Activated naive CD4-positive, alpha-beta T cell treated with anti-CD3 and anti-CD28 coated beads for 36 hours (primary cell): ENCODE measurements around the gene ENO1. TPM values are rescaled to one million over a fixed set of nuclear protein-coding genes. Genes with fewer than 3 reads are reported as not detected.
A peak's percentile ranks its signal among the peaks of the same experiment; 100 is the strongest.

Source experiments
- CTCF ChIA-PET: fragments of 350-600 bp; sonication (Branson Sonifier 250); formaldehyde crosslinking; loops from one replicate; lab custom pipeline; 2021; ENCODE audit warnings: antibody characterized with exemption; lab: Charles Lee
- DNase-seq: peaks from one replicate; pipeline ENCODE4 v3.0.0-alpha.2; 2020
- H3K27ac Mint-ChIP-seq: one replicate; pipeline ENCODE4 v1.8.0; 2021; ENCODE audit warnings: mild to moderate bottlenecking, mixed read lengths
- H3K27me3 Mint-ChIP-seq: one replicate; pipeline ENCODE4 v1.8.0; 2021; ENCODE audit warnings: low read depth, mixed read lengths
- H3K36me3 Mint-ChIP-seq: one replicate; pipeline ENCODE4 v1.8.0; 2021; ENCODE audit warnings: low read depth, mixed read lengths
- H3K4me1 Mint-ChIP-seq: one replicate; pipeline ENCODE4 v1.8.0; 2021; ENCODE audit warnings: low read depth, mixed read lengths
- H3K4me3 Mint-ChIP-seq: one replicate; pipeline ENCODE4 v1.8.0; 2021; ENCODE audit warnings: mild to moderate bottlenecking, moderate library complexity, mixed read lengths
- H3K9me3 Mint-ChIP-seq: one replicate; pipeline ENCODE4 v1.8.0; 2021; ENCODE audit warnings: mixed read lengths
- intact Hi-C: fragments of 100-400 bp; cut with micrococcal nuclease; formaldehyde crosslinking; loops from one replicate; pipeline ENCODE4 v1.15.1; 2023
- microRNA-seq: library from miRNA; unstranded; fragments of <30 nt; microRNA quantifications from one replicate; pipeline ENCODE4 v1.2.0, GENCODE V29; 2022; ENCODE audit warnings: borderline microRNAs expressed, borderline replicate concordance
- total RNA-seq, 2 experiments: library from RNA; stranded (reverse); gene quantifications; one replicate each; pipeline ENCODE4 v1.2.3, GENCODE V29; 2021

Gene ENO1
- total RNA-seq, 2 experiments from 2014 or later = 2,952 to 3,004 TPM

DNA sequence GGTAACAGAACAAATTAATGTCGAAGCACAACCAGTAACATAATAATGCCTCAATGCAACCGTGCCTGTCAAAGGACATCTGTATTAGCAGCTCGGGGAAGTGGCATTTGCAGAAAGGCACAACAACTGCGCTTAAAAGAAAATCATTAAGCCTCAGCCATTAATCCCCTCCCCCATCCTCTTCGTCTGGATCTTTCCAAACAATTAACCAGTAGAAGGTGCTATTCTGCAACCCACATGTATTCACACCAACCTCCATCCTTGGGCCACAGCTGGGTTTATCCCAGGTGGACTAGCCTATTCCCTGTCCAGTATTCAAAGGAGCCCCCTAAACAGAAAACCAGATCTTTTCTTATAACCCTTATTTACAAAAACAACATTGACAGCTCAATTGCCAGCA is 63.6 kb downstream of the ENO1 start:
- intact Hi-C loops = loop anchor here (5.0 to 10.0 kb wide), 5 partner anchors 157 to 1030 kb away; partner anchors contain the start of genes GPR157 and PER3
- H3K36me3 Mint-ChIP-seq = peaks cover 6% of the 10 kb centered on the region
- no peak for DNase-seq
- H3K4me1 Mint-ChIP-seq = peaks cover 50% of the 10 kb centered on the region
- no peaks in the 10 kb centered on the region for H3K27me3 Mint-ChIP-seq
- H3K9me3 Mint-ChIP-seq = no peaks in the 10 kb centered on the region
- CTCF ChIA-PET = interaction anchor here (0.6 to 1.9 kb wide), 4 partner anchors 32 to 240 kb away, joined by 3 to 10 read pairs (median 3); no protein-coding TSS in a partner anchor
- H3K27ac Mint-ChIP-seq = no peak overlapping the region
- peak overlapping the region; percentile 8 for H3K4me3 Mint-ChIP-seq

- Mint-ChIP-seq H3K4me1 (peaks cover 50% of the 10 kb centered on the region), H3K27me3 (no peaks in the 10 kb centered on the region), H3K9me3 (no peaks in the 10 kb centered on the region), H3K36me3 (peaks cover 6% of the 10 kb centered on the region), H3K27ac (no peak overlapping the region), H3K4me3 (no peak overlapping the region)
- intact Hi-C loops = loop anchor here (1.0 to 10.0 kb wide), 5 partner anchors 86 to 1029 kb away; partner anchors contain the start of genes GPR157 and PER3
- no peak for DNase-seq
- CTCF ChIA-PET = interaction anchor here (1.6 kb wide), 1 partner anchor 73 kb away, joined by 3 read pairs; no protein-coding TSS in a partner anchor
Observed at GRCh38 chr1:8813991-8814390, 64.5 kb downstream of the ENO1 start.

DNA sequence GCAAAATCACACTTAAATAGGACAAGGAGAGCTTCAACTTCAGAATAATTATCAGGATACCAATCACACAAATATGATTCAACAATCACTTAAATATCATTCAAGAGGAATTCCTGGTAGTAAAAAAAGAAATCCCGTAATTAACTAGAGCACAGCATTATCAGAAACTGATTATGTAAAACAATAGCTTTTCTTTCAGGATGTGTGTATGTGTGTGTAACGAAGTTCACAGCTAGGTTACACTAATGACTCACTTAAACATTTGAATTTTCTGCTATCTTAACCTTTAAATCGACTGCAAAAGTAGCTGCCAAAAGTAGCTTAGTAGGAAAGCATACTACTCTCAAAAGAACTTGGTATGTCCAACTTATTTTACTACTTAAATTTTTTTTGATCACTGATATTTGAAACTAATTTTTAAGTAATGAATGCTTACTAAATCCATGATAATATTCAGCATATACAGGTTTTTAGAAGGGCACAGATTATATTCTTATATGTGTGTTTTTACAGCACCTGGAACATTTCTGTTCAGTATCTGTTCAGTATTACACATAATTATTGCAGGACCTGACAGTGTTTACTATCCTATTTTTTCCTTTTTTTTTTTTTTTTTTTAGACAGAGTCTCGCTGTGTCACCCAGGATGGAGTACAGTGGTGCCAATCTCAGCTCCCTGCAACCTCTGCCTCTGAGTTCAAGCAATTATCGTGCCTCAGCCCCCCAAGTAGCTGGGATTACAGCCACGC is 65.3 kb downstream of the ENO1 start:
- no peak overlapping the region for H3K4me3 Mint-ChIP-seq
- peaks cover 46% of the 10 kb centered on the region for H3K4me1 Mint-ChIP-seq
- H3K9me3 Mint-ChIP-seq = no peaks in the 10 kb centered on the region
- DNase-seq = no peak
- intact Hi-C loops = loop anchor here (1.0 to 10.0 kb wide), 5 partner anchors 87 to 1028 kb away; partner anchors contain the start of genes GPR157 and PER3
- peaks cover 6% of the 10 kb centered on the region for H3K36me3 Mint-ChIP-seq
- CTCF ChIA-PET = interaction anchor here (0.6 to 1.6 kb wide), 4 partner anchors 12 to 72 kb away, joined by 3 to 9 read pairs (median 3); no protein-coding TSS in a partner anchor
- no peak overlapping the region for H3K27ac Mint-ChIP-seq
- H3K27me3 Mint-ChIP-seq = no peaks in the 10 kb centered on the region

- intact Hi-C loops = loop anchor here (10.0 kb wide), 4 partner anchors 313 to 1027 kb away; partner anchors contain the start of genes GPR157 and PER3
- no peak for DNase-seq
- Mint-ChIP-seq H3K36me3 (peaks cover 4% of the 10 kb centered on the region), H3K27ac (no peak overlapping the region), H3K4me1 (peaks cover 44% of the 10 kb centered on the region), H3K9me3 (no peaks in the 10 kb centered on the region), H3K4me3 (no peak overlapping the region), H3K27me3 (no peaks in the 10 kb centered on the region)
- CTCF ChIA-PET = interaction anchor here (0.5 to 1.6 kb wide), 4 partner anchors 9 to 302 kb away, joined by 3 to 9 read pairs (median 3); no protein-coding TSS in a partner anchor
Observed at GRCh38 chr1:8812081-8812480, 66.4 kb downstream of the ENO1 start.

Small RNAs within 50 kb of the gene (microRNA-seq; reads per million reads assigned to microRNA genes)
- not detected for gene MIR6728

Other genes starting within 250 kb of the ENO1 start
- gene RERE, start 61.0 kb downstream of the ENO1 start, total RNA-seq = 10 to 100 TPM; 46.4 to 47.6 TPM
- gene CA6, start 67.2 kb upstream of the ENO1 start, total RNA-seq = under 1 TPM; 0.22 to 0.62 TPM
- not detected for gene SLC2A7, start 147.7 kb upstream of the ENO1 start, total RNA-seq
- gene SLC2A5, start 190.9 kb upstream of the ENO1 start, total RNA-seq = not detected